GM21526 (cell line): ENCODE measurements around the gene WNT6.

Experiments
- ATAC-seq: cut with Tn5 transposase; IDR thresholded peaks from one replicate; pipeline ENCODE4 v1.9.1; 2021; ENCODE audit warnings: moderate library complexity; ENCODE audit not compliant: unreplicated experiment, low FRiP score

The WNT6 gene

GRCh38 chr2:218889937-218890336, 30.3 kb downstream of the WNT6 start:
- no peak for ATAC-seq

GRCh38 chr2:218890369-218890768, 30.8 kb downstream of the WNT6 start:
- ATAC-seq, result no peak

DNA sequence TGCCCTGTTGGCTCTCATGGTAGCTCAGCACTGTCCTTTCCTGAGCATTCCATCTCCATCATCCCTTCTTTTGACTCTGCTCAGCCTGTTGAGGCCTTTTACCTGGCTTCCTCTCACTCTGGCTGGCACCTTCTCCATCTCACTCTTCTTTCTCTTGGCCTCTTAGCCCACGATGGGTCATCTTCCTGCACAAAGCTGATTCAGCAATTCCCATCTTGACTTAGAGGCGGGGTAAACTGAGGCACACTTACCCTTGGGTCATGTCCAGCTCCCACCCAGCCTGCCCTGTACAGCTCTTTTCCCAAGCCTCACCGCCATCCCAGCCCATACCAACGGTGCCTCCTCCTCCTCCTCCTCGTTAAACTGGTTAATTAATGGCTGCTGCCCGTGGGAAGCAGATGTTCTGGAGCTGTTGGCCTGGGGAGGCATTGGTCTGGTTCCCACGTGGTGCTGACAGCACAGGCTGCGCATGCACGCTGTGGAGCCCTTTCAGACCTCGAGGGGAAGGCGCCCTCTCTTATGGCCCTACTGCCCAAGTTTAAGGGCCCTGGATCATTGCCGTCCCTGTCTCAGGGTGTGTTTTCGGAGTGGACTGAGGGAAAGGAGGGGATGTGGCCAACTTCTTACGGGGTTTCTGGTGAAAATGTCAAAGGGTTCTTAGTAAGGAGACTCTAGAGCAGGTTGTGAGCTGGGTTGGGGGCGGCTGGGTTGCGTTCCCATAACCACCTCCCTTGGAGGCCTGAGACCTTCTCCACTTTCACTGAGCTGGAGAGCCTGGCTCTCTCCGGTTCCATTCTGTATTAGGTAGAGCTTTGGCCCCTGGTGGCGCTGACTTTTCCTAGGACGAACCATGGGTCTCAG, 31.9 kb downstream of the WNT6 start:
- no peak for ATAC-seq

GRCh38 chr2:218892693-218893348, 33.2 kb downstream of the WNT6 start:
- ATAC-seq, result peak; percentile 37

- ATAC-seq, result no peak
Observed at GRCh38 chr2:218893349-218894150, 33.9 kb downstream of the WNT6 start.

- no peak for ATAC-seq
Observed at GRCh38 chr2:218894151-218894879, 34.7 kb downstream of the WNT6 start.

DNA sequence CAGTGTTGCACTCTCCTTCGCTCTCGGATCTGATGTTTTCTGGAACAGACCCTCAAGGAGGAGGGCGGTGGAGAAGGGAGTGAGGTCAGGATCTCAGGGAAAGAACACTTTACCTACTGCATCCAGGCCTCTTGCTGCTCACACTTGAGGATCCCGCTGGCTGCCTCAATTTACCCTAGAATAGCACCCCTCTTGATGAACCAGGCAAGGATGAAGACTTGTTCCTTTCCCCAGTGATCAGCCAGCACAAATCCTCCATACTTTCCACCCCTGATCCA, 35.2 kb downstream of the WNT6 start:
- no peak for ATAC-seq

- ATAC-seq, result no peak
Observed at GRCh38 chr2:218895326-218895725, 35.7 kb downstream of the WNT6 start.

DNA sequence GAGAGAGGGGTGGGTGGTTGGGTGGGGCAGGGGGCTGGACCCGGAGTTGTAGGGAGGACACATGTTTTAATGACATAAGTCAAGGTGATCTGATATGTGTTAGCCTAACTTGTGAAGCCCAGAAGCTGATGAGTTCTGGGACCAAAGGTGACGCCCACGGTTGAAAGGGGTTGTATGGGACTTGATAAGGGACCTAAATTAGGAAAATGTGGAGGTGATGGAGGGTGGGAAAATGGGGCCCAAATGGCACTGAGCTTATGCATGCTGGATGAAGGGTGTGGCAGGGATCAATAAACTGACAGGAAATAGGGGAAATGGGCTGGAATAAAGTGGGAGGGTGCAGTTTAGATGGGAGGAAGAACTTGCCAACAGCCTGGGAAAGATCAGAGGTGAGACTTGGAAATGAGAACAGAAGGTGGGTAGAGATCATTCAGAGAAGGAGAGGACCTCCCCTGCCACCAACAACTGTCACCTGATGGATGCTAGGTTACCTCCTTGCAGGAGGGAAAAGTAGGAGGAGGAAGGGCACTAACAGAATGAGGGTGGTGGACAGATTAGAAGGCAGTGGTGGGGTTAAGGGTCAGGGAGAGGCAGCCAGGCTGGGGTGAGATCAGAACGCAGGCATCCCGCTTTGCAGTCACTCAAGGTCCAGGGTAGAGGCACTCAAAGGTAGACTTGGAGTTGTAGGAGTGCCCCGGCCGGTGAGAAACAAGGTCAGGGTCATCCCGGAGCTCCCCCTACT, 36.3 kb downstream of the WNT6 start:
- ATAC-seq, result peak; percentile 8

DNA sequence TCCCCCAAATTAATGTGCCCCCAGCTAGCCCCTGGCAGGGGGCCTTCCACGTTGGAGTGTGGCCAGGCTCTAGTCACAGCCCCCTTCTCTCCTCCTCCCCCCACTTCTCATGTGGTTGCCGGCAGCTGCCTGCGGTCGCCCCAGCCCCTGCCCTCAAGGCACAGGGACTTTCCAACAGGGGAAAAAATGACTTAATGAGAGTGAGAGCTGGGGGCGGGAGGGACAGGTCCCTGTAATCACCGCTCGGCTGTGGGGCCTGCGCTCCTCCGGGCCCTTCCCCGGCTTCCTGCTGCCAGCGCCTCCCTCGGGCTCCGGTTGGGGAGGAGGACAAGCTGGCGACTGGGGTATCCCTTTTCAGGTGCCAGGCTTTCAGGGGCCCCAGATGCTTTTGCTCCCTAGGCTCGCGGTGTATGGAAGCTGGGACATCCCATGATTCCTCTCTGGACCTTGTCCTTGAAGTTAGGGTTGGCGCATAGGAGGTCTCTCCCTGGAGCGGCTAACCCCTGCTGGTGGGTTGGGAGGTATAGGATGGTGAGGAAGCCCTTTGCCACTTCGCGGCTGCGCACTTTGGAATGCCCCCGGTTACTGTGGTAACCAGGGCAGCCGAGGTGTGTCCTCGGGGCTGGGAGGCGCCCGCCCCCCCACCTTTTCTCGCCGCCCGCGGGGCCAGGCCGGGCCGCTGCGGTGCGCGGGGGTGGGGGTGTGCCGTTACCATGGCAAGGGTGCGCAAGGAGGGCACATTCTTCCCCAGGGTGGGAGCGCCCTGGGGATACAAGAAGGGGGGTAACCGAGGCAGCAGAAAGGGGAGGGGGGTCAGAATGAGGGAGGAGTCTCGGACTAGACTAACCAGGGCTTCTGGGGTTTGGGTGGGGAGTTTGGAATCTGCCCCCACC, 37.1 kb downstream of the WNT6 start:
- ATAC-seq, result peak; percentile 51

GRCh38 chr2:218897394-218898108, 37.9 kb downstream of the WNT6 start:
- no peak for ATAC-seq

GRCh38 chr2:218898109-218898878, 38.7 kb downstream of the WNT6 start:
- no peak for ATAC-seq

- ATAC-seq, result no peak
Observed at GRCh38 chr2:218899147-218899546, 39.5 kb downstream of the WNT6 start.

DNA sequence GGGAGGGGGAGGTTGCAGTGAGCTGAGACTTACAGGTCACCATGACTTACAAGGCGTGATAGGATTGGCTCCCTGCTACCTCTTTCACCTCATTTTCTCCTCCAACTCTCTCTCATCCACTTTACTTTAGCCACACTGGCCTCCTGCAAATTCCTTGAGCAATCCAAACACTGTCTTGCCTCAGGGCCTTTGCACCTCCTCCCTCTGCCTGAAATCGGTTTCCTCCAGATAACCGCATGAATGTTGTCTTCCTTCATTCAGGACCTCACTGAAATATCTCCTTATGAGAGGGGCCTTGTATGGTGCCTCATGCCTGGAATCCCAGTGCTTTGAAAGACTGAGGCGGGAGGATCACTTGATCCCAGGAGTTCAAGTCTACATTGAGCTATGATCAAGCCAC, 42.8 kb downstream of the WNT6 start:
- no peak for ATAC-seq

DNA sequence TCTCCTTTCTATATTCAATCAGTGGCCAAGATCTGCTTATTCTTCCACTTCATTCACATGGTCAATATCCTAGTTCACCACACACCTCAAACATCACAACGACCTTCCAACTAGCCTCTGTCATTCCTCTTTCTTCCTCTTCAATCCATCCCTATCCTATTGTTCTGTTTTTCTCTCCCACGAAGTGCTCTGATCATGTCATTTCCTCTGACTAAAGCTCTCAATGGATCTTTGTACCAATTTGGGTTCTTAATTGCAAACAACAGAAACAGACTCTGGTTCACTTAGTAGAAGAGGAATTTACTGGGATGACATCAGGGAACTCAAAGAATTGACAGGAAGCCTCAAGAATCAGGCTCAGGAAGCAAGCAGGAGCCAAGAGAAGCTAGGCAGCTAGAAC, 44.6 kb downstream of the WNT6 start:
- no peak for ATAC-seq

- ATAC-seq, result peak; percentile 84
Observed at GRCh38 chr2:218908721-218909619, 49.4 kb downstream of the WNT6 start.

- ATAC-seq, result no peak
Observed at GRCh38 chr2:218910741-218911140, 51.1 kb downstream of the WNT6 start.
